Lower leg skin (tissue), 4 donors: ENCODE measurements around the gene SLC1A6. TPM values are rescaled to one million over a fixed set of nuclear protein-coding genes. Genes with fewer than 3 reads are reported as not detected.

Source experiments
- total RNA-seq, 4 donors: library from RNA; depleted of rRNA; stranded (reverse); fragments of >200 nt; gene quantifications; one replicate each; pipeline ENCODE4 v1.1.0, GENCODE V29; 2016

Gene SLC1A6
- total RNA-seq, 4 donors from 2014 or later = 3.3 to 28.0 (median 13.5) TPM

Other genes starting within 250 kb of the SLC1A6 start
- gene ADGRE2, start 201.3 kb downstream of the SLC1A6 start, total RNA-seq = 10 to 100 TPM in 1 of 4 donors, 1 to 10 TPM in 3; 4.5 to 10.7 (median 7.1) TPM
- gene OR7A5, start 144.7 kb downstream of the SLC1A6 start, total RNA-seq = 1 to 10 TPM in 3 of 4 donors, under 1 TPM in 1; 0.72 to 2.9 (median 2.0) TPM
- 1 to 10 TPM; 2.2 to 3.3 (median 2.9) TPM for gene OR7C1, start 144.7 kb downstream of the SLC1A6 start, total RNA-seq
- not detected for gene OR7A10, start 130.9 kb downstream of the SLC1A6 start, total RNA-seq
- not detected for gene OR7A17, start 93.7 kb downstream of the SLC1A6 start, total RNA-seq
- not detected for gene OR7C2, start 38.4 kb downstream of the SLC1A6 start, total RNA-seq
- gene CASP14, start 69.6 kb upstream of the SLC1A6 start, total RNA-seq = 100 to 1,000 TPM; 245 to 346 (median 293) TPM
- not detected for gene OR1I1, start 102.3 kb upstream of the SLC1A6 start, total RNA-seq
- 10 to 100 TPM in 2 of 4 donors, 1 to 10 TPM in 2; 7.1 to 15.9 (median 9.9) TPM for gene SYDE1, start 127.5 kb upstream of the SLC1A6 start, total RNA-seq
- 100 to 1,000 TPM; 215 to 332 (median 251) TPM for gene NOTCH3, start 221.1 kb upstream of the SLC1A6 start, total RNA-seq